WTC11 (cell line): ENCODE data around the gene TPGS1. TPM values are rescaled to one million over a fixed set of nuclear protein-coding genes. Genes with fewer than 3 reads are reported as not detected.

ENCODE experiments used
- ATAC-seq: fragments of 200-7000 bp; cut with Tn5 transposase; 2 replicates; pipeline ENCODE4 v1.10.0; 2021; ENCODE audit warnings: mild to moderate bottlenecking, moderate library complexity
- CTCF ChIA-PET: fragments of 300-600 bp; sonication (Branson Sonifier 250); formaldehyde crosslinking; loops from one replicate; lab custom pipeline; 2021; ENCODE audit warnings: antibody characterized with exemption; lab: Charles Lee
- POLR2A ChIA-PET: fragments of 350-600 bp; sonication (Branson Sonifier 250); formaldehyde crosslinking; loops from one replicate; lab custom pipeline; 2021; ENCODE audit warnings: antibody characterized with exemption; lab: Charles Lee
- DNase-seq: peaks from one replicate; pipeline ENCODE4 v3.0.0; 2021; ENCODE audit warnings: low spot score
- H3K27ac Mint-ChIP-seq: 2 replicates; pipeline ENCODE4 v1.8.0; 2021; ENCODE audit warnings: mixed read lengths
- H3K27me3 Mint-ChIP-seq: 2 replicates; pipeline ENCODE4 v1.8.0; 2021; ENCODE audit warnings: low read depth, mild to moderate bottlenecking, moderate library complexity, mixed read lengths
- H3K36me3 Mint-ChIP-seq: 2 replicates; pipeline ENCODE4 v1.8.0; 2021; ENCODE audit warnings: mixed read lengths
- H3K4me1 Mint-ChIP-seq: 2 replicates; pipeline ENCODE4 v1.8.0; 2022; ENCODE audit warnings: mixed read lengths
- H3K4me3 Mint-ChIP-seq: 2 replicates; pipeline ENCODE4 v1.8.0; 2021; ENCODE audit warnings: mild to moderate bottlenecking, moderate library complexity, mixed read lengths
- H3K9me3 Mint-ChIP-seq: 2 replicates; pipeline ENCODE4 v1.8.0; 2021; ENCODE audit warnings: mixed read lengths
- ARID4B ChIP-seq: sonication (generic); formaldehyde crosslinking; IDR thresholded peaks from 2 replicates; pipeline ENCODE4 v1.8.0; 2023; ENCODE audit warnings: missing genetic modification reagents, mild to moderate bottlenecking, borderline replicate concordance
- ATF6 ChIP-seq: sonication (generic); formaldehyde crosslinking; IDR thresholded peaks from 2 replicates; pipeline ENCODE4 v1.8.1; 2023; ENCODE audit warnings: mild to moderate bottlenecking, missing genetic modification reagents
- CREB1 ChIP-seq: sonication (generic); formaldehyde crosslinking; IDR thresholded peaks from 2 replicates; pipeline ENCODE4 v1.8.0; 2023; ENCODE audit warnings: mild to moderate bottlenecking, missing genetic modification reagents
- ERG ChIP-seq: fragments of 250-450 bp; sonication (Bioruptor Pico); IDR thresholded peaks from 2 replicates; pipeline ENCODE4 v1.8.0; 2021; ENCODE audit warnings: mild to moderate bottlenecking
- ETV6 ChIP-seq: sonication (generic); formaldehyde crosslinking; IDR thresholded peaks from 2 replicates; pipeline ENCODE4 v1.8.1; 2022; ENCODE audit warnings: mild to moderate bottlenecking, missing genetic modification reagents
- FOXJ3 ChIP-seq: sonication (generic); formaldehyde crosslinking; IDR thresholded peaks from 2 replicates; pipeline ENCODE4 v1.9.0; 2021; ENCODE audit warnings: missing genetic modification reagents, mild to moderate bottlenecking, borderline replicate concordance
- MLX ChIP-seq: sonication (generic); formaldehyde crosslinking; IDR thresholded peaks from 2 replicates; pipeline ENCODE4 v1.8.1; 2023; ENCODE audit warnings: mild to moderate bottlenecking, missing genetic modification reagents, moderate library complexity
- NR2C2 ChIP-seq: sonication (generic); formaldehyde crosslinking; IDR thresholded peaks from 2 replicates; pipeline ENCODE4 v1.8.0; 2022; ENCODE audit warnings: mild to moderate bottlenecking, missing genetic modification reagents
- SMAD3 ChIP-seq: sonication (generic); formaldehyde crosslinking; IDR thresholded peaks from 2 replicates; pipeline ENCODE4 v1.8.0; 2022; ENCODE audit warnings: missing genetic modification reagents, mild to moderate bottlenecking, borderline replicate concordance
- TCF7 ChIP-seq: sonication (generic); formaldehyde crosslinking; IDR thresholded peaks from 2 replicates; pipeline ENCODE4 v1.8.0; 2022; ENCODE audit warnings: mild to moderate bottlenecking, low read depth, missing genetic modification reagents, moderate library complexity
- ZBTB43 ChIP-seq: sonication (generic); formaldehyde crosslinking; IDR thresholded peaks from 2 replicates; pipeline ENCODE4 v1.8.1; 2023; ENCODE audit warnings: mild to moderate bottlenecking, missing genetic modification reagents
- ZNF121 ChIP-seq: sonication (generic); formaldehyde crosslinking; IDR thresholded peaks from 2 replicates; pipeline ENCODE4 v1.8.0; 2023; ENCODE audit warnings: missing genetic modification reagents
- ZNF219 ChIP-seq: sonication (generic); formaldehyde crosslinking; IDR thresholded peaks from 2 replicates; pipeline ENCODE4 v1.8.0; 2023; ENCODE audit warnings: missing genetic modification reagents, mild to moderate bottlenecking, borderline replicate concordance
- ZNF281 ChIP-seq: sonication (generic); formaldehyde crosslinking; IDR thresholded peaks from 2 replicates; pipeline ENCODE4 v1.8.0; 2023; ENCODE audit warnings: mild to moderate bottlenecking, missing genetic modification reagents
- ZNF317 ChIP-seq: sonication (generic); formaldehyde crosslinking; IDR thresholded peaks from 2 replicates; pipeline ENCODE4 v1.8.1; 2023; ENCODE audit warnings: low read depth, mild to moderate bottlenecking, moderate library complexity, missing genetic modification reagents, borderline replicate concordance
- ZNF416 ChIP-seq: fragments of 250-450 bp; sonication (Bioruptor Pico); IDR thresholded peaks from 2 replicates; pipeline ENCODE4 v1.9.0; 2021; ENCODE audit warnings: mild to moderate bottlenecking, inconsistent platforms
- total RNA-seq: library from RNA; stranded (reverse); gene quantifications from 3 replicates; pipeline ENCODE4 v1.2.3, GENCODE V29; 2021

Gene TPGS1
- total RNA-seq, 1 experiment from 2014 or later = 18.8 TPM

GRCh38 chr19:504616-505015 lies 2.7 kb upstream of the TPGS1 start:
- H3K36me3 Mint-ChIP-seq = peaks cover 8% of the 10 kb centered on the region
- ChIA-PET CTCF (interaction anchor here (1.2 kb wide), 1 partner anchor 9 kb away, joined by 5 read pairs; the partner anchor contains the start of gene MADCAM1), POLR2A (no interaction called here)
- H3K4me3 Mint-ChIP-seq = no peak overlapping the region
- DNase-seq = no peak
- ATAC-seq = no peak
- peaks cover 8% of the 10 kb centered on the region for H3K4me1 Mint-ChIP-seq
- TF ChIP-seq ERG (CRISPR knock-in tag) = no peak
- TF ChIP-seq ATF6 (CRISPR knock-in tag) = no peak
- no peak for TF ChIP-seq ZNF281 (CRISPR knock-in tag)
- no peak for TF ChIP-seq TCF7
- TF ChIP-seq ZNF219 (CRISPR knock-in tag) = no peak
- TF ChIP-seq ARID4B (CRISPR knock-in tag) = no peak
- TF ChIP-seq ETV6 (CRISPR knock-in tag) = no peak
- no peak for TF ChIP-seq ZNF416 (CRISPR knock-in tag)
- no peak for TF ChIP-seq ZNF121 (CRISPR knock-in tag)
- no peak overlapping the region for H3K27ac Mint-ChIP-seq
- peaks cover 7% of the 10 kb centered on the region; the same call in 1 of the 2 replicates for H3K9me3 Mint-ChIP-seq
- H3K27me3 Mint-ChIP-seq = peaks cover 34% of the 10 kb centered on the region

GRCh38 chr19:506404-507285 lies 652 bp upstream of the TPGS1 start:
- Mint-ChIP-seq H3K4me1 (peaks cover 17% of the 10 kb centered on the region), H3K9me3 (peaks cover 8% of the 10 kb centered on the region; the same call in 1 of the 2 replicates), H3K4me3 (peak overlapping the region; percentile 93), H3K27ac (peak overlapping the region; percentile 100), H3K36me3 (peaks cover 13% of the 10 kb centered on the region), H3K27me3 (peaks cover 17% of the 10 kb centered on the region)
- DNase-seq (peak; percentile 91), ATAC-seq (peak; percentile 72)
- ChIA-PET POLR2A (interaction anchor here (1.0 to 1.3 kb wide), 5 partner anchors 12 to 159 kb away, joined by 3 to 8 read pairs (median 3); partner anchors contain the start of gene CDC34), CTCF (interaction anchor here (0.5 to 2.3 kb wide), 45 partner anchors 9 to 757 kb away, joined by 3 to 57 read pairs (median 4); partner anchors contain the start of genes CDC34, MADCAM1 and SHC2)
- TF ChIP-seq MLX = no peak
- TF ChIP-seq SMAD3 = no peak
- TF ChIP-seq CREB1 (CRISPR knock-in tag) = no peak
- no peak for TF ChIP-seq ZBTB43 (CRISPR knock-in tag)
- no peak for TF ChIP-seq FOXJ3
- TF ChIP-seq ZNF317 (CRISPR knock-in tag) = no peak
- TF ChIP-seq NR2C2 = no peak
